ENCODE measurements around the gene MTFMT.

MTFMT gene

GRCh38 chr15:64987136-64987535 lies 42.3 kb downstream of the MTFMT start:
- no peak for DNase-seq (ENCODE audit: low spot score)

DNA sequence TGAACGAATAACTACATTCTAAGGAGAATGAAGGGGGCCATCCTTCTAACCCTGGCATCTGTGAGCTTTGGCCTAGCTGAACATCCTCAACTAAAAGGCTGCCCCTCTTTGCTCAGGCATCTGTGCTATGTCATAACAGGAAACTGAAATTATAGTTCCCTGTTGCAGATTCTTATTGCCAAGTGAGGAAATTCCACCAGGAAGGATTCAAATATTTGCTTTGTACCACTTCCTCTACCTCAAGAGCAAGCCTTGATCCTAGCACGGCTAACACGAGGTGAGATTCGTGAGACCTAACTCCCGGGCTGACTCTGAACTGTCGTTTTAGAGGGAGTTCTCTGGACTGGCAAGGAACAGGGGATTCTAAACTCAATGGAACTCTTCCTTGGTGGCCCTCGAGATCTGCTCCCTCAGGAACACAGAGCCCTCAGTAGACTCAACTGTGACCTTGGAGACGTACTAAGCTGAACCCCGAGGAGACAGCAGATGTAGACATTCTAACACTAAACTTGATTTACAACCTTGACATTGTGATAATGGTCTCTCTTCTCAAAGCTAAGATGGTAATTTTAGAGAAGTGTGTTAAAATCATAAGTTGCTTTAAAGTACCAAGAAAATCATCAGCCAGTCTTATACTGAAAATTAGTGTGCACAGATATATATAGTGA lies 43.9 kb downstream of the MTFMT start:
- no peak for DNase-seq (ENCODE audit: low spot score)

GRCh38 chr15:64982472-64982871 lies 47.0 kb downstream of the MTFMT start:
- DNase-seq (ENCODE audit: low spot score): no peak

DNA sequence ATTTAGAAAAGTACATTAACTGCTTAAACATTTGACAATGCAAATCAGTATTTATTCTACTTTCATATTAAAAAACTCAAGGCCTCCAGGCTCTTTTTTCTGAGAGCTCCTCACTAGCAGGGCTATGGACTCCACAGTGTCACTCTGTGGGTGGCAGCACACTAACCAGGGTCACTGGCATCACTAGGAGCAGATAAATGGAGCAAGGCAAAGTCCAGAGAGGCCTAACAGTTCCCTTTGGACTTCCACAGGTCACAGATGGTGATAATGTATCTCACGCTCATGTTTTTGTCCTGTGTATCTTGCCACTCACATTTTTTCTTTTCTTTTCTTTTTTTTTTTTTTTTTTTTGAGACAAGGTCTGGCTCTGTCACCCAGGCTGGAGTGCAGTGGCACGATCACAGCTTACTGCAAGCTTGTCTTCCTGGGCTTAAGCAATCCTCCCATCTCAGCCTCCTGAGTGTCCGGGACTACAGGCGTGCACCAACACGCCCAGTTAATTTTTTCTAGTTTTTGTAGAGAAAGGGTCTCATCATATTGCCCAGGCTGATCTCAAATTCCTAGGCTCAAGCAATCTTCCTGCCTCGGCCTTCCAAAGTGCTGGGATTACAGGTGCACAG lies 47.5 kb downstream of the MTFMT start:
- no peak for DNase-seq (ENCODE audit: low spot score)

DNA sequence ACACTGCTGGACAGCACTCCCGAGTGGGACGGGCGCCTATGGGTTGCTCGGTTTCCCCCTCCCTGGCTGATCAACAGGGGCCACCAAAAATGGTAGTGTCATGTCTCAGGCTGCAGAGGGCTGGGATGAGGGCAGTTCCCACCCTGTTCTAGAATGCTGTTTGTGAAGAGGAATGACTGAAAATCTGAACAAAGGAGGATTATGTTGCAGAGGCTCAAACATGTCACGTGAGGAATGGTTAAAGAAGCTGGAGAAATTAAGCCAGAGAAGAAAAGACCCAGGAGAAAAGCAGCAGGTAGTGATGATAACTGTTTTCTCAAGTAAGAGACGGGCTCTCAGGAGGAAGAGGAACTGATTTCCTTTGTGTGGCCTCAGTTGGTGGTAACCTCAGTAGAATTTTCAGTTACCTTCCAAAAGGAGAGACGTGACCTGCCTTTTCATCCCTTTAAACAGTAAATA lies 50.2 kb downstream of the MTFMT start:
- DNase-seq (ENCODE audit: low spot score): no peak

GRCh38 chr15:64975390-64975789 lies 54.0 kb downstream of the MTFMT start:
- no peak for DNase-seq (ENCODE audit: low spot score)

GRCh38 chr15:64970698-64971097 lies 58.7 kb downstream of the MTFMT start:
- no peak for DNase-seq (ENCODE audit: low spot score)

DNA sequence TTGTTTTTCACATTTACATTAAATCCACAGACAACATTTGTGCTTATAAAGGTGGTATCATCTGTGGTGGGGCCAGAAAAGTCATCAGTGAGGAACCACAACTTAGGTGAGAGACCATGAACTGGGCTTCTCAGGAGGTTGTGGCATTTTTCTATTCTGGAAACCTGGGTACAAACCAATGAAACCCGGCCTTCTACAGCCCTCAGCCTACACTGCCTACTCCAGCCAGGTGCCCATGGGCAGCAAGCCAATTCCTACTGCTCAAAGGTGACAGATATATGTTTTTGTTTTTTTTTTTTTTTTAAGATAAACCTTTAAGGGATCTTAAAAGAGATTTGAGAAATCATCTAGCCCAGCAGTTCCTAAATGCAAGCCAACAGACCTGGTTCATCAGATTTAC lies 60.0 kb downstream of the MTFMT start:
- no peak for DNase-seq (ENCODE audit: low spot score)

- DNase-seq (ENCODE audit: low spot score): no peak
These were observed 68.4 kb downstream of the MTFMT start for GRCh38 chr15:64961013-64961412.

DNA sequence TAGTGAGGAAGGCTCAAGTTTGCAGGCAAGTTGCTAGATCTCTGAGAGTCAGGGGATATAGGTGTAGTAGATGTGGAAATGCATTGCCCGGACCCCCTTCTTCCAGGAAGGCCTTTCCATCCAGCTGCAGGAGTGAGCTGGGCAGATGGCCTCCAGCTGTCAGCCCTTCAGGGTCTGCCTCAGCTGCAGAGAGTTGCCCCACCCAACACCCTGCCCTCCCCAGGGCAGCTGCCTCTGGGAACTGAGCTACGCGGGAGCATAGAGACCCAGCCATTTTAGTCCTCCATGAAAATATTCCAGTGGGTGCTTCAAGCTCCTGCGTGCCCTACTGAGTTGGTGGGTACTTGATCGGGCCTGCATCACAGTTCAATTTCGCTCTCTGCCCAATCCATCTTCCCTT lies 69.3 kb downstream of the MTFMT start:
- no peak for DNase-seq (ENCODE audit: low spot score)

DNA sequence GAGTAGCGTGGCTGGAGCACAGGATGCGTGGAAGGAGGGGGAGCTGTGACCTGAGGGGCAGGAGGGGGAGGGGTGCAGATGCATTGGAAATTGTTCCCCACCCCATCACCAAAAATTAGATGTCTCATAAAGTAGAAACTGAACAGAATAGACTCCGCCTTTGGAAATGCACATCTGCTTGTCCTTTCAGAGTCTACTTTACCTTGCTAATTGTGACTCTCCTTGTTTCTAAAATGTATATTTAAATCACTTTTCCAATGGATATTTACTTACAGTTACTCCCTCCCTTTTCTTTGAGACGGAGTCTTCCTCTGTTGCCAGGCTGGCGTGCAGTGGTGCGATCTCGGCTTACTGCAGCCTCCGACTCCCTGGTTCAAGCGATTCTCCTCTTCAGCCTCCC lies 70.3 kb downstream of the MTFMT start:
- DNase-seq (ENCODE audit: low spot score): no peak

DNA sequence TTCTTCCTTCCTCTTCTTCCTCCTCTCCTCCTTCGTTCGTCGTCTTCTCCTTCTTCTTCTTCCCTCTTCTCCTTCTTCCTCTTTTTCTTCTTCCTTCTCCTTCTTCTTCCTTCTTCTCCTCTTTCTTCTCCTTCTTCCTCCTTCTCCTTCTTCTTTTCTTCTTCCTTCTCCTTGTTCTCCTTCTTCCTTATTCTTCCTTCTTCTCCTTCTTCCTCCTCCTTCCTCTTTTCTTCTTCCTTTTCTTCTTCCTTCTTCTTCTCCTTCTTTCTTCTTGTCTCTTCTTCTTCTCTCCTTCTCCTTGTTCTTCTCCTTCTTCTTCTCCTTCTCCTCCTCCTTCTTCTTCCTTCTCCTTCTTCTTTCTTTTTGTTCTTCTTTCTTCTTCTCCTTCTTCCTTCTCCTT lies 75.0 kb downstream of the MTFMT start:
- no peak for DNase-seq (ENCODE audit: low spot score)

DNA sequence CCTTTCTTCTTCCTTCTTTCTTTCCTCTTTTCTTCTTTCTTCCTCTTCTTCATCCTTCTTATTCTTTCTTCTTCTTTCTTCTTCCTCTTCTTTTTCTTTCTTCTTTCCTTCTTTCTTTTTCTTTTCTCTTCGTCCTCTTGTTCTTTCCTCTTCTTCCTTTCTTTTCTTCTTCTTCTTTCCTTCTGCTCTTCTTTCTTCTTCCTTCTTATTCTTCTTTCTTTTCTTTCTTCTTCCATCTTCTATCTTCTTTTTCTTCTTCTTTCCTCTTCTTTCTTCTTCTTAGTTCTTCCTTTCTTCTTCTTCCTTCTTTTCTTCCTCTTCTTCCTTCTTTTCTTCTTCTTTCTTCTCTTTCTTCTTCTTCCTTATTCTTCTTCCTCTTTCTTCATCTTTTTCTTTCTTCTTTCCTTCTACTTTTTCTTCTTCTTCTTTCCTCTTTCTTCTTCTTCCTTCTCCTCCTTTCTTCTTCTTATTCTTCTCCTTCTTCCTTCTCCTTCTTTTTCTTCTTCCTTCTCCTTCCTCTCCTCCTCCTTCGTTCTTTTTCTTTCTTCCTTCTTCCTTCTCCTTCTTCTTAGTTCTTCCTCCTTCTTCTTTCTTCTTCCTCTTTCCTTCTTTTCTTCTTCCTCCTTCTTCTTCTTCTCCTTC lies 77.5 kb downstream of the MTFMT start:
- DNase-seq (ENCODE audit: low spot score): no peak

Measured in HuH-7.5 (cell line).